KOPT-K1 (cell line): ENCODE data around the gene DUSP7.

Experiments
- H3K27ac ChIP-seq: fragments of 200-600 bp; sonication (generic); 2 replicates; pipeline ENCODE4 v1.5.1; 2016; ENCODE audit warnings: antibody characterized with exemption, mild to moderate bottlenecking, low read depth, low read length; ENCODE audit not compliant: poor library complexity, severe bottlenecking
- H3K36me3 ChIP-seq: fragments of 200-600 bp; sonication (generic); 2 replicates; pipeline ENCODE4 v1.5.1; 2017; ENCODE audit warnings: antibody characterized with exemption, mild to moderate bottlenecking, low read length, moderate library complexity; ENCODE audit not compliant: insufficient read depth
- H3K9me3 ChIP-seq: fragments of 200-600 bp; sonication (generic); 2 replicates; pipeline ENCODE4 v1.5.1; 2017; ENCODE audit warnings: antibody characterized with exemption, low read length, mild to moderate bottlenecking; ENCODE audit not compliant: insufficient read depth, poor library complexity, severe bottlenecking

The DUSP7 gene

DNA sequence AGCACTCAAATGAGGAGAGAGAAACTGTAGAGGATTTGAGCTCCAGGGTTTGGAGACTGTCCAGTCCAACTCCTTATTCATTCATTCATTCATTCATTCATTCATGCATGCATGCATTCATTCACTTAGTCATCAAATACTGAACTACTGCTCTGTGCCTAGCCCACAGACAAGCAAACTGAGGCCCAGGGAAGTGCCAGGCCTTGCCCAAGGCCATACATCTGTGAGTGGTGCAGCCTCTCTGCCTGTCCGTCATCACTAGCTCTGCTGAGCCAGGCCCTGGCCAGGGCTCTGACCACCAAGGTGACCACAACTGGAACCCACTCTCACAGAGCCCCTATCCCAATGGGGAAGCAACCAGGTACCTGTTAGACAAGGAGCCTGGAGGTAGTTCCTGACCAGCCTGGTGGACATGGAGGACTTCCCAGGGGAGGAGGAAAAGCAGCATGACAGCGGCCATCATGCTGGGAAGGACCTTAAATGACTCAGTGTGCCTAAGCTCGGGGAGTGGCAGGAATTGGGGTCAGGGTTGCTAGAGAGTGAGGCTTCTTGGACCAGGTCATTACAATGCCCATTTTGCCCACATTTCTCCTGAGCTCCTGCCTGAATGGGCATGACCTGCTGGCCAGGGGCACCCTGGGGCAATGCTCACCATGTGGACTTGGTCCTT, 33.1 kb downstream of the DUSP7 start:
- H3K27ac ChIP-seq: no peak overlapping the region
- no peaks in the 10 kb centered on the region for H3K36me3 ChIP-seq
- no peaks in the 10 kb centered on the region for H3K9me3 ChIP-seq

DNA sequence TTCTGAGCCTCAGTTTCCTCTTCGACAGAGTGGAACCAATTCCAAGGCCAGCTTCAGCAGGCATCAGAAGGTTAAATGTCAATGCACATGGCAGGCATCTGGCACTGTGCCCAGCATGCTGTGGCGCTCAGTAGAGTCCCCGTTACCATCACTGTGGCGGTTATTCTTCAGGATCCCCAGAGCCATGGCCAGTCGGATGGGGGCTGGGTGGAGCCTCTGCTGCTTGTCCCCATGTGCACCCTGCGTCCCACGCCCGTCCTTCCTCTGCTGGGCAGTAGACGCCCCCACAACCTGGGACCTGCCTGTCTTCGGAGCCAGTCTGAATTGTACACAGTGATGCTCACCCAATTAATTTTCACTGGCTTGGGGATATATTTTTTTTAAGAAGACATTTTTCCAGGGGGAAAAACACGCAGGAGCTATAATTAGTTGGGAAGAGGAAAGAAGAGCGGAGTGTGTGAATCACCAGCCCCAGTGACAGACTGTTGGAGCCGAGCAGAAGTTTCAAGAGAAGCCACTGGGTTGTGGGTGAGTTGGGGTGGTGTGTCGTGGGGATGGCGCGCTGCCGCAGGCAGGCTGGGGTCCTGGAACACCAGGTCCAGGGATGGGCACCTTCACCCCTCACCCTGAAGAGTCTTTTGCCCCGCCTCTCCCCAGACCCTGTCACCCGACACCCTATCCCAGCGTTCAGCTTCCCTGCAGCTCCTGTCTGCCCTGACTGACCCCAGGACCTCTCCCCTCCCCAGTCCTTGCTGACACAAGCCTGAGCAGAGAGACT, 33.9 kb downstream of the DUSP7 start:
- no peaks in the 10 kb centered on the region for H3K36me3 ChIP-seq
- no peaks in the 10 kb centered on the region for H3K9me3 ChIP-seq
- H3K27ac ChIP-seq: no peak overlapping the region

DNA sequence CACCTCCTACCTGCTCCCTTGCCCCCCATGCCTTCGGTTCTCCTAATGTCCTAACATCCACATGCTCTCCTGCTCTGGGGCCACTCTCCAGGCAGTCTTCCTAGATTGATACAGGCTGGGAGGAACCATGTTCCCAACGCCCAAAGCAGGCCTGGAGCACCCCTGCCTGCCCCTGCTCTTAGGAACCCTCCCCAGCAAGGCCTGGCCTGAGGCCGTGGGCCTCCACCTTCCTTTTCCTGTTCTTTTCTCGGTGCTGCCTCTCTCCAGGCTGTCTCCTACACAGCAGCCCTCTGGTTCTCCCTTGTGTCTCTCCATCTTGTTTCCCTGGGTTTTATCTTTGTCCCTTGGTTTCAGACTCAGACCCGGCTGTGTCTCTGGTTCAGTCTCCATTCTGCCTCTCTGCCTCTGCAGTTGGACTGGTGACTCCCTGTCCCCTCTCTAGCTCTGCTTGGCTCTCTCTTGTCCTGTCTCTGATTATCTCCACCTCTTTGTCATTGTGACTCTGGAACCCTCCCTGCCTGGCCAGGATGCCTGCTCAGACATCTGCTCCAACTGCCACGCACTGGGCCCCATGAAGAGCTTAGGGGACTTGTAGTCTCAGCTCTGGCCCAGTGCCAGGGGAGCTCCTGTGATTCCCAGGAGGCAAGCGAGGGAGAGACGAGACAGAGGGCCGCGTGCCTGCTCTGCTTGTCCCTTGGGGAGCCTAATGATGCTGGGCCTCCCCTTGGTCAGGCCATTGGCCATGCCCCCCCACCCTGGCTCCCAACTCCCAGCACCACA, 34.7 kb downstream of the DUSP7 start:
- H3K27ac ChIP-seq: no peak overlapping the region
- H3K36me3 ChIP-seq: no peaks in the 10 kb centered on the region
- no peaks in the 10 kb centered on the region for H3K9me3 ChIP-seq

DNA sequence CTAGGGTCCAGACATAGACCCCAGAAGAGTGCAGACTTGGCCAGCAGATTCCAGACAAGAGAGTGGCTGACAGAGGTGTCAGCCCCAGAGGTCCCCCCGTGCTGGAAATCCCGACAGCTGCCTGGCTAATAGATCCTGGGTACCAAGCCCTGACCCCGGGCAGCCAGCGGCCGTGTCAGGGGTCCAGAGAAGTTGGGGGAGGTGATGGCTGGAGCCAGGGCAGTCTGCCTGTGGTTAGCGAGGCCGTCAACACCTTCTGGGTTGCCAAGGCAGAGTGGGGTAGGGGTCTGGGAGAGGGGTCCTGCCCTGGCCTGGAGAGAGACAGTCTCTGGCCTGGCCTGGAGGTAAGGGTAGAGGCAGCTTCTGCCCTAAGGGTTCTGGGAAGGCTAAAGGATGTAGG, 35.6 kb downstream of the DUSP7 start:
- Histone ChIP-seq H3K9me3 (no peaks in the 10 kb centered on the region), H3K27ac (no peak overlapping the region), H3K36me3 (no peaks in the 10 kb centered on the region)

DNA sequence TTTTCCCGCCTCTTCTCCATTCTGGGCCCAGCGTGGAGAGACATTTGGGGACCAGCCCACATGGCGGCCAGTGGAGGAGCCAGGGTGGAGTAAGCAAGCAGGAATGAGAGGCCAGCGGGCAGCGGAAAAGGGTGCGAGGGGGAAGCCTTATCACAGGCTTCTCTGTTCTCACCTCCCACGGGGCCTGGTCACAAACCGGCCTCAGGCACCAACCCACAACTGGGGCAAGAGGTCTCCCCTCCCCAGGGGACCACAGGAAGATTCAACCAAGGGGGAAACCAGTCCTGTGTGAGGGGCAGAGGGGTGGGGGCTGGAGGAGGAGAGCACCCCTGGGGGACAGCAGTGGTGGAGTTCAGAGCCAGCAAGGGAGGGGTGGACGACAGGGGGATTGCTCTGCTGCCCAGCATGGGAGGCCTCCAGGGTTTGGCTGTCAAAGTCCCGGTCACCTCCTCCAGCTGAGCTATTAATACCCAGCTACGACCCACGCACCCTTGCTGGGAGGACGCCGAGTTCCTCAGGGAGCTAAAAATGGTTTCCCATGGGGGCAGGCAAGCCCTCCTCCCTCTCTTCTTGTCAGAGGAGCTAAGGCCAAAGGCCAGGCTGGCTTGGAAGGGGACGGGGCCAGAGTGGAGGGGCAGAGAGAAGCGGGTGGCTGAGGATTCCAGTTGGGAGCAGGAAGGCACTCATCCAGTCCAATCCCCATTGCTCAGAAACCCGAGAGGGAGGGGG, 36.9 kb downstream of the DUSP7 start:
- no peaks in the 10 kb centered on the region for H3K9me3 ChIP-seq
- no peaks in the 10 kb centered on the region for H3K36me3 ChIP-seq
- H3K27ac ChIP-seq: no peak overlapping the region

DNA sequence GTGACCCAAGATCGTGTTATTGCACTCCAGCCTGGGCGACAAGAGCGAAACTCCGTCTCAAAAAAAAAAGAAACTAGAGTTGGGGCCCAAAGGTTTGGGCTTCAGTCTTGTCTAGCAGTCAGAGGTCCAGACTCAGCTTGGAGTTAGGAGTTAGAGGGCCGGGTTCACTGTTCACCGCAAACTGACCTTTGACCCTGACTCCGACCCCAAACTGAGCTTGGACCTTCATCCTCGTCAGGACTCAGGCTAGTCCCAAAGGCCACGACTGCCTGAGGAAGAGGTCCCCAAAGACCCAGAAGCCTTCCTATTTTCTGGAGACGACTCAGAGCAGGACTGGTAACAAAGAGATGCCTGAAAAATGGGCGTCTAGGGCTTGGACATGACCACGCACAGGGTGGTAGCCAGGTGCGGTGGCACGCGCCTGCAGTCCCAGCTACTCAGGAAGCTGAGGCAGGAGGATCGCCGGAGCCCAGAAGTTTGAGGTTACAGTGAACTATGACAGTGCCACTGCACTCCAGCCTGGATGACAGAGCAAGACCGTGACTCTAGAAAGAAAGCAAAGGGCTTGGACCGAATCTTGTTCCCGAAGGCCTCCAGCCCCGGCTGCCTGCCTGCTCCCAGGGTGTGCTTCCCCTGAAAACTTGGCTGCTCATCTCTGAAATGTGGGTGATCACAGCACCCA, 37.9 kb downstream of the DUSP7 start:
- Histone ChIP-seq H3K36me3 (no peaks in the 10 kb centered on the region), H3K9me3 (no peaks in the 10 kb centered on the region), H3K27ac (no peak overlapping the region)

DNA sequence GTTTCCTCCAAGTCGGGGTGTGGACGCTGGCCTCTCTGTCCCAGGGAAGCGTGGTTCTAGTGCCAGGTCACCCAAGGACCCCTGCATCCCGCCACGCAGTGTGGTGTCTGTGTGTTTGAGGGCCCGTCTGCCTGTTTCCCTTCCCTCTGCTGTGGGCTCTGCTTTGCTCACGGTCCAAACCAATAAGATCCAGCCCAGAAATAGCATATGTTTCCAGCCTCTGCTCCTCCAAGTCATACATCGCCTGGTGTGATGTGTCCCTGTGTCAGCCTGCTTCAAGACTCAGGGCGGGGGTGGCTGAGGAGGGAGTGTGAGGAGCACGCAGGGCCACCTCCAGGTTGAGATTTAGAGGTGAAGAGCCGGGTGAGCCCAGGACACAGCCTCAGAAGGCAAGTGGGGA, 38.8 kb downstream of the DUSP7 start:
- Histone ChIP-seq H3K27ac (no peak overlapping the region), H3K9me3 (no peaks in the 10 kb centered on the region), H3K36me3 (no peaks in the 10 kb centered on the region)

DNA sequence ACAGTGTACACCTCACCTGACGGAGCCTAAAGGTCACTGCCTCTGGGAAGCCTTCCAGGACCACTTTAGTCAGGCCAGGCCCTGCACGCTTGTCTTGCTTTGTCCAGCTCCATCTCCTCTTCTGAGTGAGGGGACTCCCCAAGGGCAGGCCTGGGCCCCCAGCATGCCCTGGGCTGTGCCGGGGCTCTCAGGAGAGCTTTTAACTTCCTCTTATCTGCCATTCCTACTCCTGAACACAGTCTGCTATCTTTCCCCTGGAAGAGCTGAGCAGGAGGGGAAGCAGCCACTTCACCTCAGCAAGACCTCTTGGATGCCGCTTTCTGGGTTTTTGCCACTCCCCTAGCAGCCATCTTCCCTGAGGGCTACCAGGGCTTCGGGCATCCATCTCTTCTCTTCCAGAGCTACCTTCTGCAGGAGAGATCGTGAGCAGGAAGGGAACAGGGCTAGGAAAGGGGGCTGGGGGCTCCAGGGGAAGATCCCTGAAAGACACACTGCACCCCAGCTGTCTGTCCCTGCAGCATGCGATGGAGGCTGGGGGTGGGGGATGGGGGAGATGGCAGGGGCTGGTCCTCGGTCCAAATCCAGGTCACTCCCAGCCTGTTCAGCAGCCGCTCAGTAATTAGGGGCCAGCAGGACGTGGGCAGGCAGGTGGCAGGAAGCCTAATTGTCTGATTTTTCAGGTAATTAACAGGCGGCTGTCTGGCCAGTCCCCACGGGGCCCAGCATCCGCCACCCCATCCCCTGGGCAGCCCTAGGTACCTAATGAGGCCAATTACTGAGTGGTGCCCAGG, 40.7 kb downstream of the DUSP7 start:
- no peaks in the 10 kb centered on the region for H3K36me3 ChIP-seq
- no peak overlapping the region for H3K27ac ChIP-seq
- no peaks in the 10 kb centered on the region for H3K9me3 ChIP-seq

DNA sequence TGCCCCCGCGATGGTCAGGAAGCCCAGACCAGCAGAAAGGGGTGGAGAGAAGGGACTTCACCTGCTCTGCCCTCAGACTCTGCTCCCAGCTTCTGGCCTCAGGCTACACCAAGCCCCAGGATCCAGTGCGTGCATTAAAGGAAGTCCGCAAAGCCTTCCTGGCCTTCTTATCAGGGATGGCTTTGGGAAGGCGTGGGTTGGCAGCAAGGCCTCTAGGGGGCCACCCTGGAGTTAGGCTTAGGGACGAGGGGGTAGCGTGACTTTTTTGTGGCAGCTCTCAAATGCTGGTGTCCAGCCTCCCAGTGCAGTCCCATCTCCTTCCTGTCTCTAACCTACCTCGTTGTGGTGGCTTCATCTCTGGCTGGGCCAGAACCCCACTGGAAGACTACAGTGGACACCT, 41.8 kb downstream of the DUSP7 start:
- Histone ChIP-seq H3K9me3 (no peaks in the 10 kb centered on the region), H3K27ac (no peak overlapping the region), H3K36me3 (no peaks in the 10 kb centered on the region)

DNA sequence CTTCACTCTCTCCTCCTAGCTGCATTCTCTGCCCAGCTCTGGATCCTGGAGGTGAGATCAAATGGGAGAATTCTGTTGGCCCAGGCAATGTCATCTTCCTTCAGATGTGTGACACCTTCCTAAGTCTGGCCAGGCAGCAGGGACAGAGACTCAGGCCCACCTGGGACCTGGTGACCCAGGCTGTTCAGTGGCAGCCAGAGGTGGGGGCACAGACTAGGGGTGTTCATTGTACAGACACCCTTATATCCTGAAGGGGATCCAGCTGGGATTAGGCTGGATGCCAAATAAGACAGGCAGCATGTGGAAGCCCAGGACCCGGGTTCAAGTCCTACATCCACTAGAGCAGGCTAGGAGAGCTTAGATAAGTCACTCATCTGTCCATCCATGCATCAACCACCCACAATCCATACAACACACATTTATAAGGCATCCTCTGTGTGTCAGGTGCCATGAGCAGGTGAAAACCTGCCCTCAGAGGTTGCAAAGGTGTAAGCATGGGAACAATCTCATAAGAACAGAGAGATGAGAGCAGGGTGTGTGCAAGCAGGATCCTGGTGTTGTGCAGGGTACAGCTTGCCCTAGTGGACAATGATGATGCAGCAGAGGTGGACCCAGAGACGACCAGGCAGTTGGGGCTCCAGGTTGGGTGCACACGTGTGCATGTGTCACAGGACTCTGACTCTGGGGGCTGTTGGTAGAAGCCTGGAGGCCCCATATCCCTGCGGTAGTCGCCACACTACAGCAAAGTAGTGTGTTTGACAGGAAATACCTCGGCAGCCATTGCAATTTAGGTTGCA, 42.4 kb downstream of the DUSP7 start:
- no peaks in the 10 kb centered on the region for H3K9me3 ChIP-seq
- no peaks in the 10 kb centered on the region for H3K36me3 ChIP-seq
- H3K27ac ChIP-seq: no peak overlapping the region

DNA sequence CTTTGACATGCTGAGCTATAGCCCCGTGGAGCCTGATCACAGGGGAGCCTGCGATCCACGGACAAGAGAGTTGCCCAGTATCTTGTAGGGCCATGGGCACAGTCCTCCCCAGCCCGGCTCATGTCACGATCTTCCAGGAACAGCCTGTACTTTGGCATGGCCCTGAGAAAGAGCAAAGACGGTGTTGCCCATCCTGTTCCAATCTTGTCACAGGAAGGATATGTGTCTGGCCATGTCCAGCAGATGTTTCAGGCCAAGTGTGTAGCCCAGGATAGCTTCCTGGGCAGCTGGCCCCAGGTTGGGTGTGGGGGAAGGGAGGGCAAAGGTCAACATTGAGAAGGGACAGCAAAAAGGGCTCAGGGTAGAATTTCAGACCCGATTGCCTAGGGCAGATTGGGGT, 43.7 kb downstream of the DUSP7 start:
- H3K9me3 ChIP-seq: no peaks in the 10 kb centered on the region
- H3K27ac ChIP-seq: no peak overlapping the region
- no peaks in the 10 kb centered on the region for H3K36me3 ChIP-seq

DNA sequence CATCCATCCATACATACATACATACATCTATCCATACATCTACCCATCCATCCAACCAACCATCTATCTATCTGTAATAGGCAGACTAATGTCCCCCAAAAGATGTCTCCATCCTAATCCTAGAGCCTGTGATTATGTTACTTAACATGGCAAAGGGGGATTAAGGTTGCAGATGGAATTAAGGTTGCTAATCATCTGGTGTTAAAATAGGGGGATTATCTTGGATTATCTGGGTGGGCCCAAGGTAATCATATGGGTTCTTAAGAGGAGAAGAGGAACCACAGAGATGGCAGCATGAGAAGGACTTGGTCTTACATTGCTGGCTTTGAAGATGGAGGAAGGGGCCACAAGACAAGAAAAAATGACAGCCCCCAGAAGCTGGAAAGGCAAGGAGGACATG, 45.9 kb downstream of the DUSP7 start:
- H3K36me3 ChIP-seq: no peaks in the 10 kb centered on the region
- H3K27ac ChIP-seq: no peak overlapping the region
- no peaks in the 10 kb centered on the region for H3K9me3 ChIP-seq

DNA sequence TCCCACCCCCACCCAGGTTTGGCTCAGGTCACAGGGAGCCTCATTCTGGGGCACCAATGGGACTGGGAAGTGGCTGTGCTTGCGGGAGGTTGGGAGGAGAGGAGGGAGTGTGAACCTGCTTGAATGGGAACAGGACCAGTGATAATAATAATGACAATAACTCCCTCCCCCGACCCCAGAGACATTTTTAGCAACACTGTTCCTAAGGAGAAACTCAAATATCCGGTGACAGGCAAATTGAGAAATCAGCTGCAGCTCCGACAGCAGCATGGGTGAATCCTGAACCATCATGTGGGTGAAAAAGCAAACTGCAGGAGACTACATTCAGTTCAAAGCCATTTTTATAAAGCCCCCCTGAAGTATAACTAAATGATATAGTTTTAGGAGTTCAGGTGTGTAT, 49.1 kb downstream of the DUSP7 start:
- no peak overlapping the region for H3K27ac ChIP-seq
- H3K9me3 ChIP-seq: no peaks in the 10 kb centered on the region
- no peaks in the 10 kb centered on the region for H3K36me3 ChIP-seq
